HG03103 (cell line): Measurements from ENCODE around the gene ZNF710.
A peak's percentile ranks its signal among the peaks of the same experiment; 100 is the strongest.

Source experiments
- ATAC-seq: cut with Tn5 transposase; IDR thresholded peaks from one replicate; pipeline ENCODE4 v1.9.1; 2021; ENCODE audit warnings: low read depth; ENCODE audit not compliant: unreplicated experiment

Gene ZNF710

GRCh38 chr15:90037511-90037860 is 36.4 kb downstream of the ZNF710 start:
- ATAC-seq, result no peak

DNA sequence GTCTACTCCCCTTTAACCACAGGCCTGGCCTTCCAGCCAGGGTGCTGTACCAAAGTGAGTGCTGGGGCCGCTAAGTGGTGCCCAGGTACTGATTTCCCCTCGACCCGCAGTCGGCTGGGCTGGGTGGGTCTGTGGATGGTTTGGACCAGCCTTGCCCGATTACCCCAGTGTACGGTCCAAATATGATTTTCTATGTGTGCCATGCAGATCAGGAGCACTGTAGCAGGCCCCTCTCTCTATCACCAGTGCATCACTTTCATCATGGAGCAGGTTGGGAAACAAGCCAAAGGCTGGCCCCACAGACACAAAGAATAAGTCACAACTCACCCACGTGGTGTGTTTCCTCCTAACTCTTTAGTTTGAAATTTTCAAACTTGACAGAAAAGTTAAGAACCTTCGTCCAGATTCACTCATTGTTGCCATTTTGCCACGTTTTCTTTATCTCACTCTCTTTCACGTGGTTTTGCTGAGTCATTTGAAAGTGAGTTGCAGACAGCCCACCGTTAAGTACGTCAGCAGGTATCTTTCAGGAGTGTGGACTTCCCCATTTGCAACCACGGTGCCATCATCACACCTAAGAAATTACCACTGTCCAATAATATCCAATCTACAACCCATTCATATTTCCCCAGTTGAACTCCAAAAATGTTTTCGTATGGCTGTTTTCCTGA is 37.0 kb downstream of the ZNF710 start:
- peak; percentile 60 for ATAC-seq

- no peak for ATAC-seq
Measured at GRCh38 chr15:90038632-90039095, 37.5 kb downstream of the ZNF710 start.

DNA sequence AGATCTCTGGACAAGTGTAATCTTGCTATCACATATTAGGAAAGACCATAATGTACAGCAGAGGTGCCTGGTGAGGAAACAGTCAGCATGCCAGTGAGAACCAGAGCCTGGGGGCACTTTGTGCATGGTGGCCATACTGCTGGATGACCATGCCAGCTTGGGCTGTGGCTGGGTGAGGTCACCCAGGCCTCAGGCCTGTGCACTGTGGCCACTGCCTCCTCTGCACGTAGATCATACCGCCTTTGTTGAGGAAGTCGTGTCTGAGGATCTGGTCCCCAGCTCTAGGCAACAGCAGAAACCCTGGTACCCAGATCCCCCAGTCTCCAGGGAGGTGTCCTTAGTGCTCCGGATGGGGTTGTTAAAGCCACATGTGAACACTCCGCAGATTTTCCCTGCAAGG is 38.9 kb downstream of the ZNF710 start:
- no peak for ATAC-seq

DNA sequence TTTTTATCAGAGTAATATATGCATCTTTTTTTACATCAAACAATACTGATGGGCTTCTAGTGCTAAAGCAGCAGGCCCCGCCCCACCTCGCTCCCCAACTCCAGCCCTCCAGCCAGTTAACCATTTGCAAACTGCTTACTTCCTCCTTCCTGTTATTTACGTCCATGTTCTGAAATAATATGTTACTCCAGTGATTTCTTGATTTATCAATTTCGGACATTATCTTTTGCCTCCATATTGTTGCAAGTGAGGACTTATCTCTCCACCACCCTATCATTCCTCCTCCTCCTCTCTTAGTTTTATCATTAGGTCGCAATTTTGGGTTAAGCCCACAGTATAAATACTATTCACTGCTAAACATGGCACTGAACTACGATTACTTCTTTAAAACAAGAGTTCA is 39.5 kb downstream of the ZNF710 start:
- ATAC-seq, result no peak

GRCh38 chr15:90042356-90042755 is 41.2 kb downstream of the ZNF710 start:
- ATAC-seq, result no peak

GRCh38 chr15:90042766-90043529 is 41.8 kb downstream of the ZNF710 start:
- no peak for ATAC-seq

DNA sequence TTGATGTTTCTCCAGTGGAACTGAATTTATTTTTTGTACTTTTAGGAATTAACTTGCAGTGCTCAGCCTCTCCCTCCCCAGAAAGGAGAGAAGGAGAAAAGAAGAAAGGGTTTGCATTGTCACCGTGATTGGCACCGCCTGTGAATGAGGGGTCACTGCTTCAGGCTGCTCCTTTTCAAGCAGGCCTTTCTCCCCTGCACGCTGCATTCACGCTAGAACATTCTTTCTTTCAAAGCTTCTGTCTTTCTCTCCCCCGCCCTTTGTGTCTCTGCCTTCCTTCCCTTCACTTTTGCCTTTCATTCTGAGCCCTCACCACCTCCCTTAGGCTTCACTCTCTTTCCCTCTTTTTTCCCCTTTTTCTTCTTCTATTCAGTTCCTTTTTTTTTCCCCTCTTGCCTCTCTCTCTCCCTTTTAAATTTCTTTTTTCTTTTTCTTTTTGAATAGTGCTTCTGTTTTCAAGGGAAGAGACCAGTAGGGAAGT is 42.4 kb downstream of the ZNF710 start:
- ATAC-seq, result no peak

GRCh38 chr15:90044191-90044590 is 43.1 kb downstream of the ZNF710 start:
- ATAC-seq, result no peak

DNA sequence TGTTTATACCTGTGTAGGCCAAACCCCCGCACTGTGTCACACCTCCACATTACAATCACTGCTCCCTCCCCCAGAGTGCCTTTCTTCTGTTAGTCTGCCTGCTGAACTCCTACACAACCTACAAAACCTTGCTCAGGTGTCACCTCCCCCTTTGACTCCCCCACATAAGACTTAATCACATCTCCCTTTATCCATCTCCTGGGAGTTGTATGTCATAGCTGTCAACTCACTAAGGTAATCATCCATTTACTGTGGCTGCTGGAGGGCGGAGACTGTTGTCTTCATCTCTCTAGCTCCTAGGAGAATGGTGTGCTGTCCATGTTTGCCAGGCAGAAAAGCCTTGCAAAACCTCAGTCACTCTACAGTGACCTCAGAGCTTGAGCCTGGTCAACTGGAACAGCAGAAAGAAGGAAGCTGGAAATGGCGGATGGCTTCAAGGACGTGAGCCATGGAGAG is 43.8 kb downstream of the ZNF710 start:
- ATAC-seq, result no peak

- no peak for ATAC-seq
Measured at GRCh38 chr15:90046289-90046688, 45.2 kb downstream of the ZNF710 start.

- no peak for ATAC-seq
Measured at GRCh38 chr15:90046911-90047392, 45.8 kb downstream of the ZNF710 start.

DNA sequence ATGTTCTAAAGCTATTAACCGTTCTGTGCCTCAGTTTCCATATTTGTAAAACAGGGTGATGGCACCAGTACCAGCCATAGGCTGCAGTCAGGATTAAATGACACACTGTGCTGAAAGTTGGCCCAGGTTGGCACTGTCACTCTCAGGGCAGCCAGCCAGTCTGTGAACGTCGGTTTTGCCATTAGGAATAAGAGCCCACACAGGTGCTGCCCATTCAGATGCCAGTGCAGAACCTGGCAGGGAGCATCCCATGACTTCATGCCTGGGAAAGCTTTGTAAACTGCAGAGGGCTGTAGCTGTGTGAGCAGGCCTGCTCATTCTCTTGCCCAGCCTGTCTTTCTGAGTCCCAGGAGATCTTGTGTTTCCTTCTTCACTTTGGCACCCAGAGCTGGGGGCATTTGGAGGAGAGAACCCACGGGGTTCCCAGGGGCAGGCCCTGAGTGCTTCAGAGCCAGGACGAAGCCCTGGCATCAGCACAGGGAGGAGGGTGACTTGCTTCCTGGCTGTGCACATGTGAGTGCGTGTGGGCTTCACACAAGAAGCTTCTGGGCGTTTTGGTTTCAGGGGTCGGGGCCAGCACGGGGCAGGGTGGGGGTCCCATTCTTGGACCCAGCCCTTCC is 46.9 kb downstream of the ZNF710 start:
- no peak for ATAC-seq

DNA sequence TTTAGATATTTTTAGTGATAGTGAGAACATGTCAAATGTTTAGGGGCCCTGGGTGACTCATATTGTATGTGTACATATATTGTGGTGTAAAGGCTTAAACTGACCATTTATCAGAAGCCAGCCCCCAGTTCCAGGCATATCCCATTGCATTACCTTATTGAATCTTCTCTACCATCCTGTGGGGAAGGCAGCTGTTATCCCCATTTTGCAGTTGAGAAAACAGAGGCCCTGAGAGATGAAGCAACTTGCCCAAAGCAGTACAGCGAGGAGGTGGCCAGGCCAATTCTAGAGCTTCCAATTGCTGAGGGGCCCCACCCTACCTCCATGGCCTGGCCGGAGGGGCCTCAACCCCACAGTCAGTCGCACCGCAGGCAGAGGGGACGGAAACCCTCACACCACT is 47.9 kb downstream of the ZNF710 start:
- ATAC-seq, result no peak

GRCh38 chr15:90049666-90050604 is 48.8 kb downstream of the ZNF710 start:
- ATAC-seq, result no peak

- ATAC-seq, result no peak
Measured at GRCh38 chr15:90051874-90052273, 50.8 kb downstream of the ZNF710 start.

DNA sequence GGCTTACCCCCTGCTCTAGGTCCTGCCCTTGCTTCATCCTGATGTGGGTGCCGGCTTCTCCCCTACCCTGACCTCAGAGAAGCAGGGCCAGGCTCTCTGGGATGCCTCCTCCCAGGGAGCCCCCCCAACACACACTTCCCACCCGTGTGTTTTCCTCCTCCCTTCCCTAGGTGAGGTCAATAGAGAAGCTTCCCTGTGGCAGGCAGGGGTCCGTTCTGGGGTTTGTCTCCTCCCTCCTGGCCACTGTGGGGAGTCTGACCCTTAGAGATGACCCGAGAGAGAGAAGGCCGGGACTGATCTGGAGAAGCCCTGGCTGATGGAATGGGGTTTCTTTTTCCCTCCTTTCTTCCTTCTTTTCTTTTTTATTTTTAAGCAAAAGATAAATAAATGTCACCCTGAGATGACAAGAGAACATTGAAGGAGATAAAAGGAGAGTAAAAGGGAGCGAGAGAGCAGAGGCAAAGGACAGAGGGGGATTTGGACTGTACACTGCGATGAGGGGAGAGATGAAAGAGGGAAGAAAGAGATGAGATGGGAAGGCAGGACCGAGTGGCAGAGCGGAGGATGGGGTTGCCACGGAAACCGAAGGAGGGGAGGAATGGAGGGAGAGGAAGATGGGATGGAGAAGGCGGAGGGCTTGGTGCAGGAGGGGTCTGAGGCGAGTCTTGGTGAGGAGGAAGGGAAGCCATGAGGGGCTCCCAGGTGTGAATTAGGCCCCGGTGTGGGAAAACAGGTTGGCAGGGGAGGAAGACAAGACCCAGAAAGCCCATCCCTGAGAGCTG is 52.8 kb downstream of the ZNF710 start:
- no peak for ATAC-seq

- no peak for ATAC-seq
Measured at GRCh38 chr15:90054618-90055097, 53.5 kb downstream of the ZNF710 start.

- ATAC-seq, result no peak
Measured at GRCh38 chr15:90055182-90055581, 54.1 kb downstream of the ZNF710 start.
